Measurements from ENCODE around the gene SLFN12L. TPM values are rescaled to one million over a fixed set of nuclear protein-coding genes. Genes with fewer than 3 reads are reported as not detected.
"Not testable (repeated sequence)": the region's sequence is repeated elsewhere in the genome, so short reads cannot be mapped to it uniquely, and the experiment has no call there.

The SLFN12L gene
- polyA plus RNA-seq, 1 donor from 2014 or later: 1.9 TPM

- Mint-ChIP-seq H3K27ac (no peak overlapping the region), H3K4me1 (peaks cover 11 to 16% (median 11%) of the 10 kb centered on the region in 3 donors), H3K36me3 (no peaks in the 10 kb centered on the region), H3K27me3 (no peaks in the 10 kb centered on the region), H3K4me3 (no peak overlapping the region), H3K9me3 (peaks cover 0 to 2% (median 2%) of the 10 kb centered on the region in 3 donors)
Observed at GRCh38 chr17:35531160-35531559, 6.3 kb downstream of the SLFN12L start.

- H3K27me3 Mint-ChIP-seq: no peaks in the 10 kb centered on the region
- H3K36me3 Mint-ChIP-seq: no peaks in the 10 kb centered on the region
- H3K4me1 Mint-ChIP-seq: peaks cover 11 to 14% (median 11%) of the 10 kb centered on the region in 3 donors
- H3K4me3 Mint-ChIP-seq: no peak overlapping the region
- peaks cover 2 to 4% (median 2%) of the 10 kb centered on the region in 3 donors for H3K9me3 Mint-ChIP-seq
- peak overlapping the region in 1 of 3 donors; percentile 31 for H3K27ac Mint-ChIP-seq
Observed at GRCh38 chr17:35529866-35530265, 7.6 kb downstream of the SLFN12L start.

- H3K27me3 Mint-ChIP-seq, H3K9me3 Mint-ChIP-seq, H3K4me3 Mint-ChIP-seq, H3K36me3 Mint-ChIP-seq, H3K27ac Mint-ChIP-seq: not testable (repeated sequence)
- peaks cover 11% of the 10 kb centered on the region in 3 donors for H3K4me1 Mint-ChIP-seq
Observed at GRCh38 chr17:35529326-35529725, 8.2 kb downstream of the SLFN12L start.

GRCh38 chr17:35523296-35523695 lies 14.2 kb downstream of the SLFN12L start:
- Mint-ChIP-seq H3K36me3 (no peaks in the 10 kb centered on the region), H3K9me3 (peaks cover 2 to 5% (median 4%) of the 10 kb centered on the region in 3 donors), H3K27ac (no peak overlapping the region), H3K4me1 (peaks cover 7 to 13% (median 10%) of the 10 kb centered on the region in 3 donors), H3K27me3 (peaks cover 1% of the 10 kb centered on the region), H3K4me3 (no peak overlapping the region)

- peak overlapping the region in 2 of 4 donors; percentile 15 to 78 for H3K4me3 Mint-ChIP-seq
- peaks cover 3 to 13% (median 8%) of the 10 kb centered on the region in 3 donors for H3K4me1 Mint-ChIP-seq
- not testable (repeated sequence) for H3K27ac Mint-ChIP-seq, H3K9me3 Mint-ChIP-seq, H3K27me3 Mint-ChIP-seq, H3K36me3 Mint-ChIP-seq
Observed at GRCh38 chr17:35521654-35522256, 15.7 kb downstream of the SLFN12L start.

- no peak overlapping the region for H3K4me3 Mint-ChIP-seq
- H3K36me3 Mint-ChIP-seq: peaks cover 3% of the 10 kb centered on the region
- no peak overlapping the region for H3K27ac Mint-ChIP-seq
Observed at GRCh38 chr17:35521150-35521549, 16.3 kb downstream of the SLFN12L start.

GRCh38 chr17:35519906-35520442 lies 17.5 kb downstream of the SLFN12L start:
- Mint-ChIP-seq H3K9me3 (peaks cover 0 to 2% (median 1%) of the 10 kb centered on the region in 3 donors), H3K27ac (no peak overlapping the region), H3K27me3 (peaks cover 6% of the 10 kb centered on the region), H3K4me3 (no peak overlapping the region), H3K36me3 (peaks cover 3% of the 10 kb centered on the region), H3K4me1 (peaks cover 3 to 13% (median 5%) of the 10 kb centered on the region in 3 donors)

More at GRCh38 chr17:35521150-35521549, 16.3 kb downstream of the SLFN12L start:
- Mint-ChIP-seq H3K9me3 (peaks cover 0 to 5% (median 1%) of the 10 kb centered on the region in 3 donors), H3K27me3 (peaks cover 6% of the 10 kb centered on the region), H3K4me1 (peaks cover 3 to 13% (median 5%) of the 10 kb centered on the region in 3 donors)

- Mint-ChIP-seq H3K27me3 (peaks cover 6% of the 10 kb centered on the region), H3K4me1 (peaks cover 3 to 13% (median 5%) of the 10 kb centered on the region in 3 donors), H3K36me3 (peaks cover 3% of the 10 kb centered on the region), H3K9me3 (peaks cover 0 to 1% (median 0%) of the 10 kb centered on the region in 3 donors), H3K27ac (no peak overlapping the region), H3K4me3 (no peak overlapping the region)
Observed at GRCh38 chr17:35519439-35519838, 18.0 kb downstream of the SLFN12L start.

GRCh38 chr17:35518431-35518830 lies 19.0 kb downstream of the SLFN12L start:
- not testable (repeated sequence) for H3K27ac Mint-ChIP-seq, H3K36me3 Mint-ChIP-seq, H3K9me3 Mint-ChIP-seq, H3K27me3 Mint-ChIP-seq
- Mint-ChIP-seq H3K4me1 (peaks cover 3 to 13% (median 5%) of the 10 kb centered on the region in 3 donors), H3K4me3 (peak overlapping the region in 1 of 4 donors; percentile 7)

GRCh38 chr17:35515027-35515426 lies 22.5 kb downstream of the SLFN12L start:
- Mint-ChIP-seq H3K27ac (no peak overlapping the region), H3K36me3 (peaks cover 3% of the 10 kb centered on the region), H3K4me1 (peaks cover 0 to 10% (median 0%) of the 10 kb centered on the region in 3 donors), H3K9me3 (no peaks in the 10 kb centered on the region), H3K4me3 (no peak overlapping the region), H3K27me3 (peaks cover 5% of the 10 kb centered on the region)

GRCh38 chr17:35514564-35514963 lies 22.9 kb downstream of the SLFN12L start:
- Mint-ChIP-seq H3K27me3 (peaks cover 5% of the 10 kb centered on the region), H3K4me1 (peaks cover 0 to 5% (median 0%) of the 10 kb centered on the region in 3 donors), H3K9me3 (no peaks in the 10 kb centered on the region), H3K36me3 (peaks cover 3% of the 10 kb centered on the region), H3K4me3 (no peak overlapping the region), H3K27ac (peak overlapping the region in 1 of 3 donors; percentile 61)

GRCh38 chr17:35510052-35510451 lies 27.4 kb downstream of the SLFN12L start:
- Mint-ChIP-seq H3K4me1 (peaks cover 0 to 3% (median 2%) of the 10 kb centered on the region in 3 donors), H3K4me3 (no peak overlapping the region), H3K36me3 (peaks cover 2% of the 10 kb centered on the region), H3K27me3 (peaks cover 3% of the 10 kb centered on the region), H3K27ac (no peak overlapping the region), H3K9me3 (peaks cover 3 to 11% (median 10%) of the 10 kb centered on the region in 3 donors)

- not testable (repeated sequence) for H3K27ac Mint-ChIP-seq, H3K36me3 Mint-ChIP-seq
Observed at GRCh38 chr17:35507714-35508113, 29.8 kb downstream of the SLFN12L start.

GRCh38 chr17:35499548-35499947 lies 37.9 kb downstream of the SLFN12L start:
- H3K4me1 Mint-ChIP-seq: peaks cover 0 to 9% (median 5%) of the 10 kb centered on the region in 3 donors
- peak overlapping the region in 1 of 3 donors; percentile 39 for H3K27ac Mint-ChIP-seq
- no peak overlapping the region for H3K4me3 Mint-ChIP-seq
- H3K27me3 Mint-ChIP-seq: peaks cover 30% of the 10 kb centered on the region
- H3K36me3 Mint-ChIP-seq: no peaks in the 10 kb centered on the region
- peaks cover 2 to 8% (median 5%) of the 10 kb centered on the region in 3 donors for H3K9me3 Mint-ChIP-seq

More at GRCh38 chr17:35507714-35508113, 29.8 kb downstream of the SLFN12L start:
- Mint-ChIP-seq H3K4me3 (peak overlapping the region in 1 of 4 donors; percentile 61), H3K9me3 (peaks cover 3 to 11% (median 10%) of the 10 kb centered on the region in 3 donors)
- not testable (repeated sequence) for H3K4me1 Mint-ChIP-seq, H3K27me3 Mint-ChIP-seq

- peak overlapping the region; percentile 36 to 50 (median 39) for H3K27ac Mint-ChIP-seq
Observed at GRCh38 chr17:35498448-35499178, 38.9 kb downstream of the SLFN12L start.

More at GRCh38 chr17:35498448-35499178, 38.9 kb downstream of the SLFN12L start:
- Mint-ChIP-seq H3K4me3 (peak overlapping the region in 1 of 4 donors; percentile 54), H3K4me1 (peaks cover 0 to 9% (median 8%) of the 10 kb centered on the region in 3 donors), H3K9me3 (peaks cover 4 to 8% (median 5%) of the 10 kb centered on the region in 3 donors), H3K27me3 (peaks cover 35% of the 10 kb centered on the region), H3K36me3 (no peaks in the 10 kb centered on the region)

Data from IgD-negative memory B cell (primary cell).